ENCODE results near the gene GGNBP2. TPM values are rescaled to one million over a fixed set of nuclear protein-coding genes. Genes with fewer than 3 reads are reported as not detected.

Gene GGNBP2
- total RNA-seq, 1 experiment from 2014 or later, result 57.2 TPM

DNA sequence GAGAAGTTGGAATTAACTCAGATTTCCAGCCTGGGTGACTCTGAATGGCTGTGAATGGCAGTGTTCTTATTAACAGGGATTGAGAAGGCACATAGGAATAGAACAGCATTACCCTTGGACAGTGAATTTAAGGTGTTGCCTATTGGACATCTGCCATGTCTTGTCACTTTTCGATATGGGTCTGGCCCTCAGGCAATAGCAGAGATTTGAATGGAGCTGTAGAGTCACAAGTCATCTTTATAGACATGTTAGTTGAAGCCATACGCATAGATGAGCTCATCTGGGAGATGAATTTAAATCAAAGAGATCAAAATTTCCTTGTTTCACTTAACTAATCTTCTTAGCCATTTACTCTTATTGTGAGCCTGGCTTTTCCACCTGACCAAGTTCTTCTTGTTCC, 32.1 kb downstream of the GGNBP2 start:
- in situ Hi-C loops (cut with HindIII; ENCODE audit: low pct_unique_long_range_greater_than_20kb, low sequenced_read_pairs), result no loop called here
- intact Hi-C loops (cut with micrococcal nuclease; ENCODE audit: unreplicated experiment), result no loop called here
- no peak for ATAC-seq
- DNase-seq (ENCODE audit: low read depth, low spot score), result no peak
- no TSS peak for BruUV-seq (replicated peaks)
- Histone ChIP-seq H3K36me3 (ENCODE audit: control insufficient read depth, insufficient read depth, low read length) (peaks cover 17% of the 10 kb centered on the region), H3K4me3 (ENCODE audit: low read depth in 2 of 2, low read length in 2 of 2) (no peak overlapping the region), H3K27ac (ENCODE audit: low read length) (no peak overlapping the region), H3K4me1 (ENCODE audit: control insufficient read depth, insufficient read depth, low read length) (no peaks in the 10 kb centered on the region), H3K9me3 (ENCODE audit: control insufficient read depth, insufficient read depth, low read depth, low read length) (no peaks in the 10 kb centered on the region), H3K27me3 (ENCODE audit: control insufficient read depth, insufficient read depth, low read length) (no peaks in the 10 kb centered on the region)
- CTCF ChIA-PET, result no interaction called here
- TF ChIP-seq, protein P1, sequence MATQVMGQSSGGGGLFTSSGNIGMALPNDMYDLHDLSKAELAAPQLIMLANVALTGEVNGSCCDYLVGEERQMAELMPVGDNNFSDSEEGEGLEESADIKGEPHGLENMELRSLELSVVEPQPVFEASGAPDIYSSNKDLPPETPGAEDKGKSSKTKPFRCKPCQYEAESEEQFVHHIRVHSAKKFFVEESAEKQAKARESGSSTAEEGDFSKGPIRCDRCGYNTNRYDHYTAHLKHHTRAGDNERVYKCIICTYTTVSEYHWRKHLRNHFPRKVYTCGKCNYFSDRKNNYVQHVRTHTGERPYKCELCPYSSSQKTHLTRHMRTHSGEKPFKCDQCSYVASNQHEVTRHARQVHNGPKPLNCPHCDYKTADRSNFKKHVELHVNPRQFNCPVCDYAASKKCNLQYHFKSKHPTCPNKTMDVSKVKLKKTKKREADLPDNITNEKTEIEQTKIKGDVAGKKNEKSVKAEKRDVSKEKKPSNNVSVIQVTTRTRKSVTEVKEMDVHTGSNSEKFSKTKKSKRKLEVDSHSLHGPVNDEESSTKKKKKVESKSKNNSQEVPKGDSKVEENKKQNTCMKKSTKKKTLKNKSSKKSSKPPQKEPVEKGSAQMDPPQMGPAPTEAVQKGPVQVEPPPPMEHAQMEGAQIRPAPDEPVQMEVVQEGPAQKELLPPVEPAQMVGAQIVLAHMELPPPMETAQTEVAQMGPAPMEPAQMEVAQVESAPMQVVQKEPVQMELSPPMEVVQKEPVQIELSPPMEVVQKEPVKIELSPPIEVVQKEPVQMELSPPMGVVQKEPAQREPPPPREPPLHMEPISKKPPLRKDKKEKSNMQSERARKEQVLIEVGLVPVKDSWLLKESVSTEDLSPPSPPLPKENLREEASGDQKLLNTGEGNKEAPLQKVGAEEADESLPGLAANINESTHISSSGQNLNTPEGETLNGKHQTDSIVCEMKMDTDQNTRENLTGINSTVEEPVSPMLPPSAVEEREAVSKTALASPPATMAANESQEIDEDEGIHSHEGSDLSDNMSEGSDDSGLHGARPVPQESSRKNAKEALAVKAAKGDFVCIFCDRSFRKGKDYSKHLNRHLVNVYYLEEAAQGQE (IDR thresholded peaks at IDR 0.05; ENCODE audit: insufficient read depth in 1 of 2, low read depth in 2 of 2, low read length in 1 of 2), result no peak
- TF ChIP-seq, protein P2, sequence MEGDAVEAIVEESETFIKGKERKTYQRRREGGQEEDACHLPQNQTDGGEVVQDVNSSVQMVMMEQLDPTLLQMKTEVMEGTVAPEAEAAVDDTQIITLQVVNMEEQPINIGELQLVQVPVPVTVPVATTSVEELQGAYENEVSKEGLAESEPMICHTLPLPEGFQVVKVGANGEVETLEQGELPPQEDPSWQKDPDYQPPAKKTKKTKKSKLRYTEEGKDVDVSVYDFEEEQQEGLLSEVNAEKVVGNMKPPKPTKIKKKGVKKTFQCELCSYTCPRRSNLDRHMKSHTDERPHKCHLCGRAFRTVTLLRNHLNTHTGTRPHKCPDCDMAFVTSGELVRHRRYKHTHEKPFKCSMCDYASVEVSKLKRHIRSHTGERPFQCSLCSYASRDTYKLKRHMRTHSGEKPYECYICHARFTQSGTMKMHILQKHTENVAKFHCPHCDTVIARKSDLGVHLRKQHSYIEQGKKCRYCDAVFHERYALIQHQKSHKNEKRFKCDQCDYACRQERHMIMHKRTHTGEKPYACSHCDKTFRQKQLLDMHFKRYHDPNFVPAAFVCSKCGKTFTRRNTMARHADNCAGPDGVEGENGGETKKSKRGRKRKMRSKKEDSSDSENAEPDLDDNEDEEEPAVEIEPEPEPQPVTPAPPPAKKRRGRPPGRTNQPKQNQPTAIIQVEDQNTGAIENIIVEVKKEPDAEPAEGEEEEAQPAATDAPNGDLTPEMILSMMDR (IDR thresholded peaks at IDR 0.05), result no peak
- POLR2A ChIA-PET, result no interaction called here

DNA sequence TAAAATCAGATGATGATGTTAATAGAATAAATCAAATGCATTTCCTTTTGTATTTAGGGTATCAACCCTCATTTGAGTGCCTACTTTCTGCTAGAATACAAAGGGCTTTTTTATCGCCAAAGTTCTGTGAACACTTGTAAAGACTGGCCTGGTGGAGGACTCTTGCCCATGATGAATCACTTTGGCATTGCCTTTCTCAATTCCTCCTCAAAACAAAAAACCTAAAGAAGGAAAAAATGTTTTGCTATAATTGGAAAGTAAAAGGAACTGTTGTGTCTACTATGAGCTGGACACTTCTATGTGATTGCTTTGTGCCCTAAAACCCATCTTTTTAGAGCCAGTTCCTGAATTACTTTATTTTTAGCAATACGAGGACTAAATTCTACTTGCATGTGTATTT, 34.0 kb downstream of the GGNBP2 start:
- Histone ChIP-seq H3K4me3 (ENCODE audit: low read depth in 2 of 2, low read length in 2 of 2) (no peak overlapping the region), H3K4me1 (ENCODE audit: control insufficient read depth, insufficient read depth, low read length) (no peaks in the 10 kb centered on the region), H3K27ac (ENCODE audit: low read length) (no peak overlapping the region), H3K27me3 (ENCODE audit: control insufficient read depth, insufficient read depth, low read length) (no peaks in the 10 kb centered on the region), H3K36me3 (ENCODE audit: control insufficient read depth, insufficient read depth, low read length) (peaks cover 17% of the 10 kb centered on the region), H3K9me3 (ENCODE audit: control insufficient read depth, insufficient read depth, low read depth, low read length) (no peaks in the 10 kb centered on the region)
- TSS peak; percentile 14 for BruUV-seq (replicated peaks)
- TF ChIP-seq POLR2AphosphoS5 (IDR thresholded peaks at IDR 0.05; ENCODE audit: low read depth, low read length) (no peak), TCF7L2 (IDR thresholded peaks at IDR 0.05; ENCODE audit: low read depth, low read length) (no peak), SIN3A (IDR thresholded peaks at IDR 0.05; ENCODE audit: borderline replicate concordance, insufficient read depth, low read depth, low read length) (no peak)
- TF ChIP-seq, protein P2 (IDR thresholded peaks at IDR 0.05), result no peak
- TF ChIP-seq, protein P1 (IDR thresholded peaks at IDR 0.05; ENCODE audit: insufficient read depth in 1 of 2, low read depth in 2 of 2, low read length in 1 of 2), result no peak
- in situ Hi-C loops (cut with HindIII; ENCODE audit: low pct_unique_long_range_greater_than_20kb, low sequenced_read_pairs) (no loop called here), intact Hi-C loops (cut with micrococcal nuclease; ENCODE audit: unreplicated experiment) (no loop called here)
- DNase-seq (ENCODE audit: low read depth, low spot score), result no peak
- ATAC-seq, result no peak
- POLR2A ChIA-PET, result no interaction called here
- CTCF ChIA-PET, result no interaction called here

Measured in Panc1 (cell line).